Activated effector memory CD4-positive, alpha-beta T cell treated with anti-CD3 and anti-CD28 coated beads, Interleukin-2, amount 50 U/mL, for 16 hours (primary cell): Measurements from ENCODE around the gene PHGDH.
"Not testable (repeated sequence)": the region's sequence is repeated elsewhere in the genome, so short reads cannot be mapped to it uniquely, and the experiment has no call there.

Experiments
- DNase-seq: peaks from one replicate; pipeline ENCODE4 v3.0.0-alpha.2; 2020

The PHGDH gene

DNA sequence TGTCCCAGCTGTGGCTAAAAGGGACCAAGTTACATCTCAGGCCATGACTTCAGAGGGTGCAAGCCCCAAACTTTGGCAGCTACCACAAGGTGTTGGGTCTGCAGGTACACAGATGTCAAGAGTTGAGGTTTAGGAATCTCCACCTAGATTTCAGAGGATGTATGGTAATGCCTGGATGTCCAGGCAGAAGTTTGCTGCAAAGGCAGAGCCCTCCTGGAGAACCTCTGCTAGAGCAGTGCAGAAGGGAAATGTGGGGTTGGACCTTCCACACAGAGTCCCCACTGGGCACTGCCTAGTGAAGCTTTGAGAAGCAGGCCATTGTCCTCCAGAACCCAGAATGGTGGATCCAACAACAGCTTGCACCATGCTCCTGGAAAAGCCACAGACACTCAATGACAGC lies 10.1 kb upstream of the PHGDH start:
- DNase-seq, result no peak

- DNase-seq, result no peak
These were observed 9.3 kb upstream of the PHGDH start for GRCh38 chr1:119702384-119702783.

- DNase-seq, result no peak
These were observed 7.9 kb upstream of the PHGDH start for GRCh38 chr1:119703666-119704450.

GRCh38 chr1:119706599-119706998 lies 5.1 kb upstream of the PHGDH start:
- not testable (repeated sequence) for DNase-seq

- DNase-seq, result not testable (repeated sequence)
These were observed 354 bp upstream of the PHGDH start for GRCh38 chr1:119711356-119711803.

DNA sequence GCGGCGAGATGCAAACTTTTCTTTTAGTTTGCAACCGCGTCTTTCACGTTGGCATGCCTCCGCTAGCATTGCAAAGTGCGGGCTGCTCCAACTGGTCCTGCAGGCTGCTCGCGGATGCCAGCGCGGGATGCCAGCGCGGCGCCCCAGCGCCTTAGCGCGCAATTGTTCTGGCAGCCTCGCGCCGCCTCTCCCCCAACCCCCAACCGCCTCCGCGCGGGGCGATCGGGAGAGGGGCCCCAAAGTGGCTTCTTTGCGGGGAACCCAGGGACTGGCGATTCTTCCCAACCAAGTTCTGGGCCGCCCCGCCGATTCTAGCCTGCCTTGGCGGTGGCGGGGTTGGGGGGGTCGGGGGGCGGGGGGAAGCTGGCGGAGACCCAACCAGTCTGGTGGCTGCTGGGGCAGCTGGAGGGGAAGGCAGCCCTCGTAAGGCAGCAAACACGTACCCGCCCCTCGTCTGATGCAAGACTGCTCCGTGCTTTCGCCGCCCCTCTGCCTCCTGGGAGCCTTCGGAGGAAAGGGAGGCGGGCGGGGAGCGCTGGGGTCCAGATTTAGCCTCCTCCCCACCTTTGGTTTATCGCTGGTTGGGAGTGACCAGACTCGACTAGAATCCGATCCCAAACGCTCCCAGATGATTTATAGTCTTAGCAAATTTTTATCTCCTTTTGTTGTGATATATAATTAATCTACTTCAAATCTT lies 756 bp downstream of the PHGDH start:
- DNase-seq, result peak; percentile 68

DNA sequence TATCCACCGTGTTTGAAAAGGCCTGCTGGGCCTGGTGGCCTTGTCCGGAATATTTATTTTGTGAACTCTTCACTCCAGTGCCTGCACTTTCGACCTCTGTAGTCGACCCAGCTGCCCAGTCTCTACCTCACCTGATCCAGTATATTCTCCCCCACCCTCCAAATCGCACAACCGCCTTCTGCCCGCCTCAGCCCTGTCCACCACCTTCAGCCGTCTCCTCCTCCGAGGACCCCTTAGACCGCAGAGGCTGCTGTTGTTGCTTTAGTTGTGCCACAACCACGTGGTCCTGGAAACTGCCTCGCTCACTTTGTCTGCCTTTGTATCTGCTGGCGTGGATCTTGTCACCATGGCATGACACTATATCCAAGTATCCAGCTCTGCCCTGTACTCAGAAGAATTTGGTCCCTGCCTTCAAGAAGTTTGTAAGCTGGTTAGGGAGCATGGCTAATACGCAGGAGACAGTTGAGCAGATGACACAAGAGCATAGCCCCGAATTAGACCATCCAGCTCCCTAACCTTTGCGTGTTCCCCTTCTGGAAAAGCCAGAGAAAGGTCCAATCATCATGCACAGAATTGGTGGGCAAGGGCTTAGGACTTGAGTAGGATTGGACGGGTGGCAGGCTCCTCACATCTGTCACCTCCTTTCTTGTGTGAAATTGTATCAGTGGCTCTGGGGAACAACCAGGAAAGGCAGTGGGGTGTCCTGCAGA lies 1.5 kb downstream of the PHGDH start:
- DNase-seq, result no peak

DNA sequence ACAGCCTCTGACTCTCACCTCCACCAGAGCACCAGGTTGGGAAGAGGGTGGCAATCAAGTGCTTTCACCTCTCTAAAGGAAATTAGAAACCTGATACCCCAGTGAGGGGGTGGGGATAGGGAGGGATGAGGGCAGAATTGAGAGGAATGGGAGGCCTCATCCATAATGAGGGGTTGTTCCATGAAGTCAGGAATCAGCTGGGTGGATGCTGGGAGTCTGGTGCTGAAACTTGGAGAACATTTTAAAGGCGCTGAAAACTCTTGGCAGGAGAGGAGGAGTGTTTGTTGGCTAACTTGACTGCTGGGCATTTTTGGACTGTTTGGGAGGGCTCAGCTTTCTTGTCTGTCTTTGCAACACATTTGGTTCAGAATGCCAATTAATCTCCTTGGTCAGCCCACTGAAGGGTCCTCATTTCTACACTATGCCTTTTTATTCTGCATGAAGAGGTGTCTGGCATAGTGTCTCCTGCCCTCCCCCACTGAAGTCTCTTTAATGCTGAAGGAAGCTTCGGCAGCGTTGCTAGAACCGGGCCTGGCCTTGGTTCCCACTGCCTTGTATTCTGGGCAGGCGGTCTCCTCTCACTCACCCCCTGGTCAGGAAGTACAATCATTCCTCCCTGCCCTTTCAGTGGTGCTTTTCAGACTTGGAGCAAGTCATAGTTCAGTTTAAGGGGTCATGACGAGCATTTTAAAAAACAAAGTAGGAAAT lies 2.2 kb downstream of the PHGDH start:
- DNase-seq, result no peak

GRCh38 chr1:119714583-119714982 lies 2.8 kb downstream of the PHGDH start:
- DNase-seq, result no peak

- no peak for DNase-seq
These were observed 3.8 kb downstream of the PHGDH start for GRCh38 chr1:119715542-119715941.

GRCh38 chr1:119718409-119718808 lies 6.7 kb downstream of the PHGDH start:
- no peak for DNase-seq

- no peak for DNase-seq
These were observed 7.2 kb downstream of the PHGDH start for GRCh38 chr1:119718972-119719371.

DNA sequence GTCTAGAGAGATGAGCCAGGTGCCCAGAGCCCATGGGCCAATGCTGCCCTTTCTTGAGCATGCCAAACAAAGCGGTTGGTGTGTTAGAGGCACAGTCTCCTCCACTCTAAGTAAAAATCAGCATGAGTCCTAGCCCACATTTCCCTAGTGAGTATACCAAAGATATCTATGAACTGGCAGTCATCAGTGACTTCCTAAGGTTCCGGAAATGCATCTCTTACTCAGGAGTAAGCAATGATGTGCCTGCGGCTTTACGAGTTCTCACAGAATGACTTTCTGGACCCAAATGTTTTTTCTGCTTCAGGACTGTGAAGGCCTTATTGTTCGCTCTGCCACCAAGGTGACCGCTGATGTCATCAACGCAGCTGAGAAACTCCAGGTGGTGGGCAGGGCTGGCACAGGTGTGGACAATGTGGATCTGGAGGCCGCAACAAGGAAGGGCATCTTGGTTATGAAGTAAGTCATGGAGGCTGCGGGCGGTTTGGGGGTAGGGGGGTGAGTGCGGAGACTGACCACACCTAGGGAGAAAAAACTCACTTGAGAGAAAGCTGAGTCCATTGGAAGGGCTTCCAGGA lies 9.2 kb downstream of the PHGDH start:
- DNase-seq, result no peak

- no peak for DNase-seq
These were observed 10.2 kb downstream of the PHGDH start for GRCh38 chr1:119721896-119722295.

DNA sequence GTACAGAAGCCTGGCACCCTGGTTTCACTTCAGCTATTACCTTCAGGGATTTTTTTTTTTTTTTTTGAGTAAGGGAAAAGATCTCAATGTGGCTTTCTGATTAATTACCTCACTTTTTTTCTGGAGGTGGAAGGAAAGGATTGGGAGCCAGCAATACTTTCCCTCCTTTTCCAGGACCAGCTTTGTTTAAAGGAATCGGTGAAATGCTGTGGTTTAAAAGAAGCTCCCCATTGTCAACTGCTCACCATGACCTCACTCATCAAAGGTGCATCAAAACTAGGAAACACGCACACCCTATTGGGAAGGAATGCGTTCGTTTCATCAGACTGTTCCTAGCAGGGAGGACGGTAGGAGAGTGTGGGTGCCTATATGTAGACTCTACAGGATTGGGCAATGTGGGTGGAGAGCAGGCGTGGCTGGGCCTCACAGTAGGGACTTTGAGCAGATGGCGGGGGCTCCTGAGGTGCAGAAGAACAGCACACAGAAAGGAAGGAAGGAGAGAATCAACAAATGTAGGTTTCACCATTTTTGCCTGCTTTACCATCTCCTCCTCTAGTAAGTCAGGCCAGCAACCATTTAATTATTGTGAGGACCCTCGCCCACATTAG lies 13.0 kb downstream of the PHGDH start:
- no peak for DNase-seq

GRCh38 chr1:119725626-119726025 lies 13.9 kb downstream of the PHGDH start:
- no peak for DNase-seq

- DNase-seq, result no peak
These were observed 16.3 kb downstream of the PHGDH start for GRCh38 chr1:119727991-119728390.

- no peak for DNase-seq
These were observed 17.3 kb downstream of the PHGDH start for GRCh38 chr1:119729044-119729443.

DNA sequence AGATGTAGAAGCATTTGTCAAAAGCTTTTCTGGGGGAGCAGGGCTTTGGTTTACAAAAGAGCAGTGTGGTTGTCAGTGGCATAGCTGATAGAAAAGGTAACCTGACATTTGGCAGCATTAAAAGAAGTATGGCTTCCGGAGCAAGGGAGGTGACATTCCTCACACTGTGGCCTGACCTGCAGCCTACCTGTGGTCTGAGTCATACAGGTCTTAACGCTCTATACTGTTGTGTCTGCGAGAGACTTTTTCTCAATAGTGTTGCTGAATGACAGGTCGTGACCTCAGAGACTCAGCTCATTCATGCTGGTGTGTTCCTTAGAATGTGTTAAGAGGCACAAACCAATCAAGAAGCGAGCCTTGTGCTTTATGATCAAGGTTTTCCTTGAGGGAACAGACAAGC lies 19.3 kb downstream of the PHGDH start:
- no peak for DNase-seq

DNA sequence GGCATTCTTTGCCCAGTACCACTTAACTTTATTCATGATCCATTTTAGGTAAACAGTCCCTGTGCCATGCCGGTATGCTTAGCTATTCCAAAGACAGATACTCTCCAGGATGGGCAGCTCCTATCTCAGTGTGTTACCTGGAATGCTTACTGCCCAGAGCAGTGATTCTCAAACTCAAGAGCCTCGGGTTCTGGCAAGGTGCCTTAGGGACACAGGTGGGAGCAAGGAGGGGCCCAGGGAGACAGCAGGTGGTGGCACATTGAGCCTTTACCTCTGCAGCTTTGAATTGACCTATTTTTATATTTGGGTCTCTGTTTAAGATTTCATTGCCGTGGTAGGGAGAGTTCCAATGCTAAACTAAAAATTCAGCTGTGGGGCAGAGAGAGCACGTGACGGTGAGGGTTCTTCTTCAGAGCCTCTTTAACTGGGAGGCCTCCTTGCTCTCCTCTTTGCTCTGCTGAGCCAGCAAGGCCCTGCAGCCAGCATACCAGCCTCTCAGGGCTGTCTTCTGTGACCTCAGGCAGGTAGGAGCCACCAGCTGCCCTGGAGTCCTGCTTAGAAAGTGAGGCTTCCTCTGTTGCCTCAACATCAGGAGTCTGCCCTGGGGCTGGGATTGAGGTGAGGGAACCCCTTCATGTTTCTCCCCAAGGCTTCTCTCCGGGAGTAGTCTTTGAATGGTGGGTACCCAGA lies 20.2 kb downstream of the PHGDH start:
- DNase-seq, result no peak

GRCh38 chr1:119732465-119733168 lies 20.9 kb downstream of the PHGDH start:
- no peak for DNase-seq
